Activated CD8-positive, alpha-beta memory T cell treated with anti-CD3 and anti-CD28 coated beads for 1 hour (primary cell): Measurements from ENCODE around the gene TMX4.

Source experiments
- DNase-seq, 2 donors: peaks; one replicate each; pipeline ENCODE4 v3.0.0-alpha.2; 2020; ENCODE audit warnings: low read depth in 1 of 2; ENCODE audit errors: extremely low read depth in 1 of 2

Gene TMX4

DNA sequence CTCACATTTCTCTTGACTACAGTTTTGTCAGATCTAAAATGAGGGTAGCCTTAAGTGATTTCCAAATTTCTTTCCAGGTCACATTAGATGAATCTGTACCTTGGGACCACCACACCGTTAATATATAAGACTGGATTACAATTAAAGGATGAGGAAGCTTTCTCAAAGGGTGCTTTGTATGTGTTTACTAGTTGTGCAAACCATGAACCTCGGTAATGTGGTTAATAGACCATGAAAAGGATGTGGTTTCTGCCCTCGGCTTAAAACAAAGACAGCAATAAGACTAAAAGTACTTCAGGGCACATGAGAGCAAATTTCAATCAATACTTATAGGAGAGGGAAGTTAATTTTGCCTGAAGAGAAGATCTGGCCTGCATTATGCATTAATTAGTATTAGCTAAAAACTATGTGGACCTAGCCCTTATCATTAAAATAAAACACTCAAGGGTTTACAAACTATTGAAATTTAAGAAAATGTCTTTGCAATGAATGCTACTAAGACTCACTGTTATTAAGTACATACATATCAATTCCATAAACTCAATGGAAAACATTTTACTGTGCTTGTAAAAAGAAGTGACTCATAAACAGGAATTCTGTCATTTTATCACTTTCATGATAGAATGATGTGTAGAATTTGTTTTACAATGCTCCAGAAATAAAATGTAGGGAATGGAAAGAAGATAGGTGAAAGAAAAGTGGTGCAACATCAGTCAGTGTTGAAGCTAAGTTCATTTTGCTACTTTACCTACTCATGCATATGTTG is 936 bp upstream of the TMX4 start:
- DNase-seq = no peak

DNA sequence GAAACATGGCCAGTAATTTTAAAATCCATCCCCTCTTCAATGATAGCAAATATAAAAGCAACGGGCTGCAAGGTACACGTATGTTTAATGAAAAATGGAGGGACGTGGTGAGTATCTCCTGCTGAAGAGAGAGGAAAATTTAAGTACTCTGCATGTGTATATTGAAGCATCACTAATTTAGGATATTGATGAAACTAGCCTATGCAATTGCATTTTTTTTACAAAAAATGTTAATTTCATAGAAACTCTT is 362 bp upstream of the TMX4 start:
- DNase-seq = no peak

GRCh38 chr20:8018958-8019245 is 659 bp downstream of the TMX4 start:
- DNase-seq = peak in 1 of 2 donors; percentile 54

DNA sequence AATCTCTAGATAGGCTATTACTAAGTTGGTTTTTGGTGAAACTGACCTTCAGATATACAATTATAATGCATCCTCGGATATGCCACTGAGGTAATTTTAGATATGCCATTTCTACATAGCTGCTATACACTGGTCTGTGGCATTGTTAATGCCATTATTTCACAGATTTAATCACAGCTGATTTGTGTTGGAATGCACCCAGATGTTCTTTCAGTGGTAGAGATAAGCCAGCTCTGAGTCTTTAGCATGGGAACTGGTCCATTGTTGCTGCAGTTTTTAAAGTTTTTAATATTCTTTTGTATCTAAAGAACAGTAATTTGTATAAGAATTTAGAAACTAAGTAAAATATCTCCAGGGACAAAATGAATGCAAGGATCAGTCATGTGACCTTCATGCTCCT is 6.8 kb downstream of the TMX4 start:
- DNase-seq = no peak

- DNase-seq = no peak
These were observed 10.8 kb downstream of the TMX4 start for GRCh38 chr20:8008733-8009132.

DNA sequence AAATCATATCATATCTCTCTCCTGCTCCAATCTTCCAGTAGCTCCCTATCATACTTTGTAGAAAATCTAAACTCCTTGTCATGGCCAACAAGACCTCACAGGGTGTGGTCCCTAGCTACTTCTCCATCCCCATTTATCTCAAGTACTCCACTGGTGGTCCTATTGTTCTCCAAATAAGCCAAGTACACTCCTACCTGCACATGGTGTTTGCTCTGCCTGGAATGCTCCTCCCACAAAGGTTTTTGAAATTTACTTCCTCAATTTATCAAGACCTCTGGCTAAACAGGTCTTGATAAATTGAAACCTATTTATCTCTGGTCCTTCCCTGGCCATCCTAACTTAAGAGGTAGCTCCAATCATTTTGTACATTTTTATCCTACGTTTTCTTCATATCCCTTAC is 12.1 kb downstream of the TMX4 start:
- DNase-seq = no peak

DNA sequence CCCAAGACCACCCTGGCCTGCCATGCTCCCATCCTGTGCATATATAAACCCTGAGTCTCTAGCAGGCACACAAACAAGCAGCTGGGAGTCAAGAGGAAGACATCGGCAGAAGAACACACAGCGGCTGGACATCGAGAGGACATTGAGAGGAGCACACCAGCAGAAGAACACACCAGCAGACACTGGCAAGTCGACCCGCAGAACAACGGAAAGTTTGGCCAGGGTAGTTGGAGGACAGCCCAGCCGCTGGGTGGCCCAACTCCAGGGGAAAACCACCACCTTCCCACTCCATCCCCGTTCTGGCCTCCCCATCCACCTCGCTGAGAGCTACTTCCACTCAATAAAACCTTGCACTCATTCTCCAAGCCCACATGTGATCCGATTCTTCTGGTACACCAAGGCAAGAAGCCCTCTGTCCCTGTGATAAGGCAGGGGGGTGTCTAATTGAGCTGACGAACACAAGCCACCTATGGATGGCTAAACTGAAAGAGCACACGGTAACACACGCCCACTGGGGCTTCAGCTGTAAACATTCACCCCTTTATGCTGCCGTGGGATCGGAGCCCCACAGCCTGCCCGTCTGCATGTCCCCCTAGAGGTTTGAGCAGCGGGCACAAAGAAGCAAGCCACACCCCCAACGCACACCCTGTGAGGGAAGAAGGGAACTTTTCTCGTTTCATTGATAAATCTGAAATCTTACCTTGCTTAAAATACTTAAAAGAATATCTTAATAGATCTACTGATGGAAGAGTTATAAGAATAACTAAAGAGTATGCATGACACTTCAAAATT is 13.8 kb downstream of the TMX4 start:
- no peak for DNase-seq

DNA sequence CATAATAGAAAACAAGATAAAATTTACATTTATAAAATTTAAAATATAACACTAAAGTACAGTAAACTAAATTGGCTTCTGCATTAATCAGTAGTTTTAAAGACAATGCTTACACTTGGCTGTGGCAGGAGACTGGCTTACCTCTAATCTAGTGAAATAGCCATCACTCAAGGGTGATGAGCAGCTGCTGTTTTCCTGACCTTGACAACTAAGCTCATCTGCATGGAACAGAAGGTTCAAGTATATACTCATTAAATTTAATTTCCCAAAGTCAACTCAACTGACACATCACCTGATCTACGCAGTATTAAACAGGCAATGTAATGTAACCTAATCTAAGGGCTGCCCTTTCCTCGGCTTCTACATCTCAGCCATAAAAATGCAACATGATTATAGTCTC is 14.5 kb downstream of the TMX4 start:
- DNase-seq = no peak

GRCh38 chr20:8002056-8002455 is 17.5 kb downstream of the TMX4 start:
- DNase-seq = no peak

- no peak for DNase-seq
These were observed 18.8 kb downstream of the TMX4 start for GRCh38 chr20:8000796-8001195.

- no peak for DNase-seq
These were observed 22.7 kb downstream of the TMX4 start for GRCh38 chr20:7996898-7997297.

DNA sequence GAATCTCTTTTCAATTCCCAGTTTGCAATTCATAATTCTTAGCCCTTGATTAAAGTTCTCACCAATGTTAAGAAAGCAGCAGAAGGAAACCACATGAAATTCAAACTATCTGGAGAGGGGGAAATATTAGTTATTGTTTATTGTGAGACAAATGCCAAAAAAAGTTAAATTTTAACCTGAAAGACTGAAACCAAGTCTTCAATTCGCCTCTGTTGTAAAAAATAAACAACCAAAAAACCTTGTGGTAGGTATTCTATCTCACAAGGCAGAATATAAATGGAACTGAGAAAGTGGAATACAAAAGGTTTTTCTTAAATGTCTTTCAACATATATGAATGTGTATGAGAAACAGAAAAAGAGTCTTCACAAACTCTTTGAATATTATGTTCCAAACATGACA is 24.8 kb downstream of the TMX4 start:
- no peak for DNase-seq

GRCh38 chr20:7993703-7994102 is 25.9 kb downstream of the TMX4 start:
- no peak for DNase-seq

DNA sequence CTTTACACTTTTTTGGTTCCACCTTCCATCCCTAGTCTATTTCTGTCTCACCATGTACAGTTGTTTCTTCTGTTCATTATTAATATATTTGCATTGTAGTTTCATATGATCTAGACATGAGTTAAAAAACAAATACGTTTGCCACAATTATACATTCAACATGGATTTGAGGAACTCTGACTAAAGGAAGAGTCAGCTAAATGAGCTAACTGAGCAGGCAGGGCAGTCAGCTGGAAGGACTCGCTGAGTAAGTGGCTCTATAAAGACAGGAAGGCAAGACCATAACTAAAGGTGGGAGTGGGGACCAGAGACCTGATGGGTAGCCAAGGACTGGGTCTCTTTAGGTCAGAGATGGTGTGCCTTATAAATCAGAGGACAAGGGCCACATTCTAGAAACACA is 26.3 kb downstream of the TMX4 start:
- DNase-seq = no peak

GRCh38 chr20:7990385-7990784 is 29.2 kb downstream of the TMX4 start:
- no peak for DNase-seq

- DNase-seq = no peak
These were observed 30.2 kb downstream of the TMX4 start for GRCh38 chr20:7989379-7989778.

GRCh38 chr20:7985916-7986315 is 33.6 kb downstream of the TMX4 start:
- DNase-seq = no peak

GRCh38 chr20:7984192-7984591 is 35.4 kb downstream of the TMX4 start:
- no peak for DNase-seq

GRCh38 chr20:7981374-7981773 is 38.2 kb downstream of the TMX4 start:
- no peak for DNase-seq

DNA sequence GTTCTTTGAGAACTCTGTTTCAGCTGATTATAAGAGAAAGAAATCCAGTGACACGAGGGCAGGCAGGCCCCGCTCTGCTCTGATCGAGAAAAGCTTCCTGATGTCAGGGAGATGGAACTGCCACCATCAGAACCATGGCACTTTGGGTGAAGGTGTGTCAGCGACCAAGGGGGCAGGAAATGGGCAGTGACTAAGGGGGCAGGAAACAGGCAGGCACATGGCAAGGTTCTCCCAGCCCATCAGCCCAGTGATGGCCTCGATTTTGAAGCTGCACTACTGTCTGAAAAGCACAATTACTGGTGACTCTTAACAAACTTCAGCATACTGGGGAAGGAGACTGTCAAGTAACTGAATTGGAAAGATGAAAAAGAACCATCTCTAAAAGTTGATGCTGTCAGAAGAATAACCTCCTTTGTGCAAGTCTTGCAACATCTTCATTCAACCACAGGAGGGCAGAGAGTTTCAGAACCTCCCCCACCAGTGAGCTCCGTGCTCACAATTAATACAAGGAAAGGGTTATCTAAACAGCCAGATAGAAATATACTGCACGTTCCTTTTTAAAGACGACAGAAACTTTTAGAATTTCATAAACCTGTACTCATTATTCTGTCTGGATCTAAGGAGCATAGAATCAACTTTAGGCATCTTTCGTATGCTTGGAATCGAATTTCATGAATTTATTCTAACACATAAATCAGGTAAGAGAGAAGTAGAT is 39.1 kb downstream of the TMX4 start:
- no peak for DNase-seq

DNA sequence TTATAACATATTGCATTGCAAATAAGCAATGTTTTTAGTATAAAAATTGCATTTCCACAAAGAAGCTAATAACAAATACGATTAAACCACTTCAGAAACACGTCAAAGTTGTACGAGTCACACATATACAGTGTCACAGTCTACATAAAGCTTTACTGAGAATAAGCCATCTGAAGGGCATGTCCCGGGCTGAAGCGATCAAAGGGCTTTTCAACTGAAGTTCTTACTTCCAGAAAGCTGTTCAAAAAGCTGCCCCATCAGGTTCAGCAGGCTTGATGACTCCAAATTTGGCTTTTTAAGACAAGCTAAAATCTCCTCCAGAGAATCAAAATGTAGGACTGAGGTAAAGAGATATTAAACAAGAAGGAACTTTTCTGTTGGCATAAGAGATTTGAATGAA is 41.9 kb downstream of the TMX4 start:
- no peak for DNase-seq

GRCh38 chr20:7975851-7976414 is 43.6 kb downstream of the TMX4 start:
- no peak for DNase-seq
